ENCODE data around the gene EML4. TPM values are rescaled to one million over a fixed set of nuclear protein-coding genes. Genes with fewer than 3 reads are reported as not detected.

EML4 gene
- total and polyA plus RNA-seq, 10 of the 15 experiments (the other 5 are each of a cell fraction or from before 2014, with no cell fraction given) = 23.1 to 91.3 (median 77.4) TPM

DNA sequence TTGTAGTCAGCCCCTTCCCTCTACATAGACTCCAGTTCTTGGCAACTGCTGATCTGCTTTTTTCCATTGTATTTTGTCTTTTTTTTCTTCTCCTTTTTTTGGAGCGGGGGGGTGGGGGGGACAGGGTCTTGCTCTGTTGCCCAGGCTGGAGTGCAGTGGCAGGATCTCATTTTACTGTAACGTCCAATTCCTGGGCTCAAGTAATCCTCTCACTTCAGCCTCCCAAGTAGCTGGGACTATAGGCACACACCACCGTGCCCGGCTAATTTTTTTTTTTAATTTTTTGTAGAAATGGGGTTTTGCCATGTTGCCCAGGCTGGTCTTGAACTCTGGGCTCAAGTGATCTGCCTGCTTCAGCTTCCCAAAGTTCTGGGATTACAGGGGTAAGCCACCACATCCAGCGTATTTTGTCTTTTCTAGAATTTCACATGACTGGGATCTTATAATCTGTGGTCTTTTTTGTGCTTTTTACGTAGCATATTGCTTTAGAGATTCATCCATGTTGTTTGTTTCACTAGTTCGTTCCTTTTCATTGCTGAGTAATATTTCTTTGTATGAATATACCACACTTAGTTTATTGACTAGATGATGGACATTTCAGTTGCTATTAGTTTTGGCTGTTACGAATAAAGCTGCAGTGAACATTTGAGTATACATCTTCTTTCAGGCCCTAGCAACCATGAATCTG lies 17.9 kb downstream of the EML4 start:
- ChIA-PET POLR2A (interaction anchor here (2.0 kb wide), 1 partner anchor 16 kb away, joined by 11 read pairs; no protein-coding TSS in a partner anchor), CTCF (interaction anchor here (0.6 to 2.1 kb wide), 3 partner anchors 15 to 92 kb away, joined by 3 to 5 read pairs (median 5); no protein-coding TSS in a partner anchor), SMC1A (ENCODE audit: uncharacterized antibody, unreplicated experiment) (interaction anchor here (0.6 to 2.3 kb wide), 5 partner anchors 14 to 97 kb away, joined by 3 to 7 read pairs (median 3); no protein-coding TSS in a partner anchor), RAD21 (ENCODE audit: unreplicated experiment) (interaction anchor here (2.1 kb wide), 1 partner anchor 13 kb away, joined by 5 read pairs; no protein-coding TSS in a partner anchor)
- no peak overlapping the region for H3K4me3 ChIP-seq
- ATAC-seq (no peak), FAIRE-seq (no peak), DNase-seq (ENCODE audit: low read depth, low spot score) (no peak)
- H3K27ac ChIP-seq (ENCODE audit: control insufficient read depth, insufficient read depth) = no peak overlapping the region
- H3K27me3 ChIP-seq (replicated peaks in 1 of 2; ENCODE audit: control insufficient read depth in 2 of 2, insufficient read depth in 2 of 2, low read length in 1 of 2) = no peaks in the 10 kb centered on the region
- H2AFZ ChIP-seq (ENCODE audit: control insufficient read depth, low read depth, low read length) = no peak overlapping the region
- no peaks in the 10 kb centered on the region; the same call in 1 of the 2 replicates for H4K20me1 ChIP-seq (ENCODE audit: control insufficient read depth, insufficient read depth)
- intact Hi-C loops (cut with micrococcal nuclease; ENCODE audit: unreplicated experiment) = no loop called here
- H3K9ac ChIP-seq (ENCODE audit: control insufficient read depth, insufficient read depth, low read length) = no peak overlapping the region
- BruUV-seq (replicated peaks) = no TSS peak
- no peak overlapping the region for H3K4me2 ChIP-seq (ENCODE audit: control insufficient read depth, insufficient read depth)
- TF ChIP-seq ZNF687 (IDR thresholded peaks at IDR 0.05) (no peak), SRF (IDR thresholded peaks at IDR 0.05; ENCODE audit: low read depth in 2 of 2, low read length in 2 of 2) (no peak), GABPA (IDR thresholded peaks at IDR 0.05; ENCODE audit: low read depth) (no peak), FOS (IDR thresholded peaks at IDR 0.05; ENCODE audit: borderline replicate concordance, extremely low read depth, insufficient read length) (no peak)
- H3K9me3 ChIP-seq (replicated peaks; ENCODE audit: control insufficient read depth, insufficient read depth, low read length) = no peaks in the 10 kb centered on the region
- in situ Hi-C loops (cut with MboI) = no loop called here
- peaks cover 74% of the 10 kb centered on the region for H3K79me2 ChIP-seq (ENCODE audit: control insufficient read depth, insufficient read depth, low read length)
- WGBS (ENCODE audit: insufficient coverage, insufficient replicate concordance, low lambda C conversion rate, missing lambda C conversion rate) = 92% methylated on average over 8 of the region's 8 CpGs
- H3K36me3 ChIP-seq (ENCODE audit: control insufficient read depth in 2 of 2, insufficient read depth in 2 of 2, low read length in 1 of 2) = peaks cover 0 to 6% of the 10 kb centered on the region in 2 experiments; a peak in 2 of 4 replicates
- H3K4me1 ChIP-seq (ENCODE audit: control insufficient read depth, insufficient read depth, low read length) = peaks cover 3% of the 10 kb centered on the region; the same call in 1 of the 2 replicates
